ENCODE measurements around the gene PDE3A. TPM values are rescaled to one million over a fixed set of nuclear protein-coding genes. Genes with fewer than 3 reads are reported as not detected.

PDE3A gene
- polyA plus RNA-seq, 3 donors, result 0.10 TPM; not detected in 2

DNA sequence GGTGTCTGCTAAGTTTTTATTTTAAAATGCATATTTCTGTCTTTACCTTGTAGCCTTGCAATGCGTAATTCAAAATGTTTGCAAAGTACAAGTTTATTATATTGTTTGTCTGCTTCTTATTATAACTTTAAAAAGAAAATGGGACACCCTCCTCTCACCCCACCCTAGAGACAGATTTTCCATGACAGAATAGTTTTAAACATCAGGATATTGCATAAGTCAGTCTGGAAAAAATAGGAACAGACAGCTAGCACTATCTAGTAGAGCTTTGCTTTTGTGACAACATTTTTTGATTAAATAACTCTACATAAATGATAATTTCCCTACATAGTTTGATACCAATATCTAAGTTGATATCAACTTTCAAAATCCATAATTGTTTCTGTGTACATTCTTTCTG lies 71.3 kb downstream of the PDE3A start:
- Histone ChIP-seq H3K4me1 (ENCODE audit: control insufficient read depth in 1 of 2, insufficient read depth in 2 of 2, low read length in 2 of 2) (peaks cover 0 to 5% of the 10 kb centered on the region in 2 donors), H4K20me1 (ENCODE audit: insufficient read depth, low read length) (no peaks in the 10 kb centered on the region), H2AFZ (ENCODE audit: insufficient read depth, low read depth, low read length, poor library complexity, severe bottlenecking) (no peak overlapping the region), H3K79me2 (ENCODE audit: insufficient read depth, low read length) (no peaks in the 10 kb centered on the region), H3K4me2 (replicated peaks; ENCODE audit: extremely low read depth, low read length, poor library complexity, severe bottlenecking) (no peak overlapping the region), H3K27me3 (ENCODE audit: control insufficient read depth in 2 of 2, insufficient read depth in 2 of 2, low read length in 2 of 2) (no peaks in the 10 kb centered on the region), H3K9ac (ENCODE audit: insufficient read depth, low read length, poor library complexity, severe bottlenecking) (no peak overlapping the region), H3K27ac (ENCODE audit: low read depth in 1 of 2, low read length in 2 of 2) (no peak overlapping the region), H3K36me3 (replicated peaks in 1 of 2; ENCODE audit: control insufficient read depth in 1 of 2, insufficient read depth in 2 of 2, low read length in 2 of 2) (no peaks in the 10 kb centered on the region), H3K9me3 (replicated peaks in 1 of 2; ENCODE audit: control insufficient read depth in 1 of 2, insufficient read depth in 1 of 2, low read length in 2 of 2) (no peaks in the 10 kb centered on the region), H3K4me3 (replicated peaks in 1 of 3; ENCODE audit: low read depth in 2 of 3, low read length in 3 of 3) (no peak overlapping the region)
- no peak for DNase-seq
- WGBS (ENCODE audit: insufficient coverage), result no CpG with 5 or more reads among the region's 1 CpG
- TF ChIP-seq, protein P1, sequence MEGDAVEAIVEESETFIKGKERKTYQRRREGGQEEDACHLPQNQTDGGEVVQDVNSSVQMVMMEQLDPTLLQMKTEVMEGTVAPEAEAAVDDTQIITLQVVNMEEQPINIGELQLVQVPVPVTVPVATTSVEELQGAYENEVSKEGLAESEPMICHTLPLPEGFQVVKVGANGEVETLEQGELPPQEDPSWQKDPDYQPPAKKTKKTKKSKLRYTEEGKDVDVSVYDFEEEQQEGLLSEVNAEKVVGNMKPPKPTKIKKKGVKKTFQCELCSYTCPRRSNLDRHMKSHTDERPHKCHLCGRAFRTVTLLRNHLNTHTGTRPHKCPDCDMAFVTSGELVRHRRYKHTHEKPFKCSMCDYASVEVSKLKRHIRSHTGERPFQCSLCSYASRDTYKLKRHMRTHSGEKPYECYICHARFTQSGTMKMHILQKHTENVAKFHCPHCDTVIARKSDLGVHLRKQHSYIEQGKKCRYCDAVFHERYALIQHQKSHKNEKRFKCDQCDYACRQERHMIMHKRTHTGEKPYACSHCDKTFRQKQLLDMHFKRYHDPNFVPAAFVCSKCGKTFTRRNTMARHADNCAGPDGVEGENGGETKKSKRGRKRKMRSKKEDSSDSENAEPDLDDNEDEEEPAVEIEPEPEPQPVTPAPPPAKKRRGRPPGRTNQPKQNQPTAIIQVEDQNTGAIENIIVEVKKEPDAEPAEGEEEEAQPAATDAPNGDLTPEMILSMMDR (IDR thresholded peaks at IDR 0.05), result no peak
- intact Hi-C loops (cut with micrococcal nuclease), result no loop called here
- Mint-ChIP-seq H3K4me3 (no peak overlapping the region), H3K36me3 (no peaks in the 10 kb centered on the region), H3K4me1 (peaks cover 13% of the 10 kb centered on the region), H3K27ac (no peak overlapping the region), H3K27me3 (ENCODE audit: low read depth in 3 of 3) (peaks cover 0 to 3% (median 0%) of the 10 kb centered on the region in 3 donors), H3K9me3 (no peaks in the 10 kb centered on the region)

DNA sequence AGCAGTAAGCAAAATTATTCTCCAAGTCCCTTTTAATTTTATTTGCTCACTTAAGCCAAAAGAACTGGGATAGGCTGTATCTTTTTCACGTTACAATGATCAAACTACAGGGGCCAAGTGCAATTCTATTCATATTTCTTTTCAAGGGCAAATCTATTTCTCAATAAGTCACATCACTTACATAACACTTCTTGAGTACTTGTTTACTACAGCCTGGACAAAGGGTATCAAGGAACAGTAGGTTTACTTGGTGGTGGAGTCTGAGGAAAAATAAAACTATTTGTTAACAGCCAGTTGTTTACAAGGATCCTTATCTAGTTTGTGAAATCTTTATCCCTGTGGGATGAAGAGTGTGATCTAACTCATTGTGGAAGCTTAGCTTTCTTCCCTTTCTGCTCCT lies 72.1 kb downstream of the PDE3A start:
- H3K27me3 ChIP-seq (ENCODE audit: control insufficient read depth in 2 of 2, insufficient read depth in 2 of 2, low read length in 2 of 2), result no peaks in the 10 kb centered on the region
- no peaks in the 10 kb centered on the region for H3K79me2 ChIP-seq (ENCODE audit: insufficient read depth, low read length)
- no peaks in the 10 kb centered on the region for H4K20me1 ChIP-seq (ENCODE audit: insufficient read depth, low read length)
- no peak overlapping the region for H3K4me2 ChIP-seq (replicated peaks; ENCODE audit: extremely low read depth, low read length, poor library complexity, severe bottlenecking)
- no peak overlapping the region for H3K4me3 ChIP-seq (replicated peaks in 1 of 3; ENCODE audit: low read depth in 2 of 3, low read length in 3 of 3)
- TF ChIP-seq, protein P1 (IDR thresholded peaks at IDR 0.05), result no peak
- 57% methylated on average over 1 of the region's 1 CpG for WGBS (ENCODE audit: insufficient coverage)
- peaks cover 0 to 10% of the 10 kb centered on the region in 2 donors for H3K4me1 ChIP-seq (ENCODE audit: control insufficient read depth in 1 of 2, insufficient read depth in 2 of 2, low read length in 2 of 2)
- H3K36me3 Mint-ChIP-seq, result no peaks in the 10 kb centered on the region
- intact Hi-C loops (cut with micrococcal nuclease), result no loop called here
- peaks cover 14% of the 10 kb centered on the region for H3K4me1 Mint-ChIP-seq
- H3K27me3 Mint-ChIP-seq (ENCODE audit: low read depth in 3 of 3), result peaks cover 0 to 3% (median 0%) of the 10 kb centered on the region in 3 donors
- H3K9ac ChIP-seq (ENCODE audit: insufficient read depth, low read length, poor library complexity, severe bottlenecking), result no peak overlapping the region
- no peak overlapping the region for H3K27ac Mint-ChIP-seq
- H3K9me3 ChIP-seq (replicated peaks in 1 of 2; ENCODE audit: control insufficient read depth in 1 of 2, insufficient read depth in 1 of 2, low read length in 2 of 2), result no peaks in the 10 kb centered on the region
- H3K36me3 ChIP-seq (replicated peaks in 1 of 2; ENCODE audit: control insufficient read depth in 1 of 2, insufficient read depth in 2 of 2, low read length in 2 of 2), result no peaks in the 10 kb centered on the region
- no peak for DNase-seq
- H3K27ac ChIP-seq (ENCODE audit: low read depth in 1 of 2, low read length in 2 of 2), result no peak overlapping the region
- no peaks in the 10 kb centered on the region for H3K9me3 Mint-ChIP-seq
- no peak overlapping the region for H3K4me3 Mint-ChIP-seq
- no peak overlapping the region for H2AFZ ChIP-seq (ENCODE audit: insufficient read depth, low read depth, low read length, poor library complexity, severe bottlenecking)

All from CD14-positive monocyte (primary cell).